Activated CD4-positive, alpha-beta T cell treated with anti-CD3 and anti-CD28 coated beads for 36 hours (primary cell): ENCODE results near the gene DHRS4. TPM values are rescaled to one million over a fixed set of nuclear protein-coding genes. Genes with fewer than 3 reads are reported as not detected.

Source experiments
- ATAC-seq: fragments of 200-7000 bp; cut with Tn5 transposase; one replicate; pipeline ENCODE4 v1.10.0; 2021; ENCODE audit warnings: mild to moderate bottlenecking, moderate library complexity
- CTCF ChIA-PET: fragments of 350-600 bp; sonication (Branson Sonifier 250); formaldehyde crosslinking; loops from one replicate; lab custom pipeline; 2021; ENCODE audit warnings: antibody characterized with exemption; lab: Charles Lee
- POLR2A ChIA-PET: fragments of 350-600 bp; sonication (Branson Sonifier 250); formaldehyde crosslinking; loops from one replicate; lab custom pipeline; 2021; ENCODE audit warnings: antibody characterized with exemption, inconsistent platforms; lab: Charles Lee
- DNase-seq: peaks from one replicate; pipeline ENCODE4 v3.0.0-alpha.2; 2020
- H3K27ac Mint-ChIP-seq: one replicate; pipeline ENCODE4 v1.8.0; 2021; ENCODE audit warnings: mixed read lengths
- H3K27me3 Mint-ChIP-seq: one replicate; pipeline ENCODE4 v1.8.0; 2021; ENCODE audit warnings: mixed read lengths
- H3K36me3 Mint-ChIP-seq: one replicate; pipeline ENCODE4 v1.8.0; 2021; ENCODE audit warnings: low read depth, mixed read lengths
- H3K4me1 Mint-ChIP-seq: one replicate; pipeline ENCODE4 v1.8.0; 2021; ENCODE audit warnings: mixed read lengths
- H3K4me3 Mint-ChIP-seq: one replicate; pipeline ENCODE4 v1.8.0; 2021; ENCODE audit warnings: mild to moderate bottlenecking, moderate library complexity, mixed read lengths
- H3K9me3 Mint-ChIP-seq: one replicate; pipeline ENCODE4 v1.8.0; 2021; ENCODE audit warnings: low read depth, mixed read lengths
- intact Hi-C, 2 experiments: fragments of 100-400 bp; cut with DNase I in 1 of 2; cut with micrococcal nuclease in 1 of 2; formaldehyde crosslinking; loops; one replicate each; pipeline versions ENCODE4 v1.14.2 to v1.15.1; 2022 to 2024; cut with DNase I, micrococcal nuclease
- total RNA-seq, 2 experiments: library from RNA; stranded (reverse); gene quantifications; one replicate each; pipeline ENCODE4 v1.2.3, GENCODE V29; 2021

DHRS4 gene
- total RNA-seq, 2 experiments from 2014 or later = 32.2 to 36.2 TPM

DNA sequence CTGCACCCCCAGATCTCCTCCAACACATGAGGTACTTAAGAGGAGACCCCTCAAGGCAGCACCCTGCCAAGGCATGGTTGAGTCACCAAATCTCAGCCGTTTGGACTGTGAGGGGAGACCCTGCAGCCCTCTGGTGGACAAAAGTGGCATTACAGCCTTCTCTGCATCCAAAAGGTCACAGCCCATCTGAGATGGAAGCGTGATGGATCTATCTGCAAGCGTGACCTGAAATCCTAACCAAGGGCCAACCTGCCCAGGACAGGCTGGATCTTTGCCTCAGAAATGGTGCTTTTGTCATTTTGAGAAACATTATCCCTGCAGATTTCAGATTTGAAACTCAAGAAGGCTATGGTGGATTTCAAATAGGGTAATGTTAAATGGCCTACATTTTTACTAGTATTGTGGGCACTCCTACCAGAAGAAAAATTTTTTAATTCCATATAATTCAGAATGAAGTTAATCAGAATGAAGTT lies 23.7 kb upstream of the DHRS4 start:
- Mint-ChIP-seq H3K27me3 (no peaks in the 10 kb centered on the region), H3K27ac (no peak overlapping the region), H3K4me1 (no peaks in the 10 kb centered on the region), H3K36me3 (no peaks in the 10 kb centered on the region), H3K9me3 (no peaks in the 10 kb centered on the region), H3K4me3 (no peak overlapping the region)
- ChIA-PET CTCF (interaction anchor here (0.8 to 4.7 kb wide), 12 partner anchors 13 to 341 kb away, joined by 3 to 34 read pairs (median 5); no protein-coding TSS in a partner anchor), POLR2A (no interaction called here)
- ATAC-seq (peak; percentile 91), DNase-seq (peak; percentile 91)
- intact Hi-C loops = loop anchor here (1.0 kb wide), 3 partner anchors 203 to 341 kb away; no protein-coding TSS in a partner anchor

DNA sequence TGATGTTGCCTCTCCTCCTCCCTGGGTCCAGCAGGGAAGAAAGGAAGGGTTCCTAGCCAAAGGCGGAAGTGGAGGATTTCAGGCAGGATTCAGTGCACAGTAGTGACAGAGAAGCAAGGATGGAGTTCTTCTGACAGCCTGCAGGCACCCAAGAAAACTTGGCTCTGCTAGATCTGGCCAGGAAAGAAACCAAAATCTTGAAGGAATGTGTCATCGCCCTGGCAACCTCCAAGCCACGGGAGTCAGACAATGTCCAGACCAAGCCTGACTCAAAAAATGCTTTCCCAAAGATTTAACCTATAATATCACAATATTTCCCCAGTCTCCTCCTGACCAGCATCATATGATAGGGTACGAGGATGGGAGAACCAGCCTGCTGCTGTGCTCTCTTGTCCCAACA lies 22.8 kb upstream of the DHRS4 start:
- no peak overlapping the region for H3K4me3 Mint-ChIP-seq
- CTCF ChIA-PET = interaction anchor here (0.6 to 4.7 kb wide), 15 partner anchors 14 to 342 kb away, joined by 3 to 34 read pairs (median 4); no protein-coding TSS in a partner anchor
- no peak overlapping the region for H3K27ac Mint-ChIP-seq
- H3K9me3 Mint-ChIP-seq = no peaks in the 10 kb centered on the region
- no peaks in the 10 kb centered on the region for H3K27me3 Mint-ChIP-seq
- no peaks in the 10 kb centered on the region for H3K36me3 Mint-ChIP-seq
- no peak for DNase-seq
- no peaks in the 10 kb centered on the region for H3K4me1 Mint-ChIP-seq
- intact Hi-C loops = no loop called here
- POLR2A ChIA-PET = no interaction called here
- ATAC-seq = no peak

DNA sequence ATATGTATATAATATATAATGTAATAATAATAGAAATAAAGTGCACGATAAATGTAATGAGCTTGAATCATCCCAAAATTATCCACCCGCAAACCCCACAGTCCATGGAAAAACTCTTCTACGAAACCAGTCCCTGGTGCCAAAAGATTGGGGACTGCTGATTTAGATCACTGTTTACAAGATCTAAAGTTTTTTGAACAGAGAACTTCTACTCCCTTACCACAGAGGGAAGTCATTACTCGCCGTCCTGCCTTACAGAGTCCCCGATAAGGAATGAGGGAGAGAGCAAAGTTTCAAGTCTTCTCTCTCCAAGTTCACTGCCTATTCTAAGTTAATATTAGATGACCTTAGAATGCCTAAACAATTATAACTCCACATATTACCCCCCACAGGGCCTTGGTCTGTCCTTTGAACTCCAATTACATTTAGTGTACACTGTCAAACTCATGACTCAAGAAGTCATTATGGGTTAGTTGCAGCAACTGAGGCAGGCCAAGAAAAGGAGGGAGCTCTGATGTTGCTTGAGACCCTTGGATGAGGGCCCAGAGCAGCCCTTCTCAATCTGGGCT lies 21.8 kb upstream of the DHRS4 start:
- ATAC-seq (no peak), DNase-seq (no peak)
- Mint-ChIP-seq H3K36me3 (no peaks in the 10 kb centered on the region), H3K4me3 (no peak overlapping the region), H3K4me1 (no peaks in the 10 kb centered on the region), H3K27me3 (no peaks in the 10 kb centered on the region), H3K9me3 (no peaks in the 10 kb centered on the region), H3K27ac (no peak overlapping the region)
- intact Hi-C loops = no loop called here
- ChIA-PET POLR2A (no interaction called here), CTCF (interaction anchor here (1.0 to 4.7 kb wide), 7 partner anchors 15 to 343 kb away, joined by 3 to 34 read pairs (median 7); no protein-coding TSS in a partner anchor)

DNA sequence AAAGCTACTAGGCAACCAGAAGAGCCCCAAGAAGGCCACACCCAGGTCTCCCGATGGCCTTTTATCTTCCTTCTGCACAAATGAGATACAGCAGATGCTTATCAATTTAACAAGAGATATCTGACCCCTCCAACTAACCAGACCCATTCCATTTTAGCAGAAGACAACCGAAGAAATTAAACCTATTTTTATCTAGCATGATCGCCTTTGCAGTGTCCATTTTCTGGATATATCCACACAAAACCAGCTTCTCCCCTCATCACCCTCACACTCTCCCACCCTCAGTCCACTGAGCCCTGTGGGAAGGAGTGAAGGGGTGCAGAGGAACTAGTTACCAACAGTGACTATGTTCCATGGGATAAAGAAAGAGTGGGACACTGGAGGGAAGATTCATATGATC lies 20.9 kb upstream of the DHRS4 start:
- intact Hi-C loops = no loop called here
- no peak for DNase-seq
- CTCF ChIA-PET = interaction anchor here (0.9 to 4.7 kb wide), 5 partner anchors 10 to 344 kb away, joined by 3 to 34 read pairs (median 5); no protein-coding TSS in a partner anchor
- ATAC-seq = no peak
- POLR2A ChIA-PET = no interaction called here
- Mint-ChIP-seq H3K36me3 (no peaks in the 10 kb centered on the region), H3K9me3 (no peaks in the 10 kb centered on the region), H3K27ac (no peak overlapping the region), H3K4me1 (no peaks in the 10 kb centered on the region), H3K4me3 (no peak overlapping the region), H3K27me3 (no peaks in the 10 kb centered on the region)

DNA sequence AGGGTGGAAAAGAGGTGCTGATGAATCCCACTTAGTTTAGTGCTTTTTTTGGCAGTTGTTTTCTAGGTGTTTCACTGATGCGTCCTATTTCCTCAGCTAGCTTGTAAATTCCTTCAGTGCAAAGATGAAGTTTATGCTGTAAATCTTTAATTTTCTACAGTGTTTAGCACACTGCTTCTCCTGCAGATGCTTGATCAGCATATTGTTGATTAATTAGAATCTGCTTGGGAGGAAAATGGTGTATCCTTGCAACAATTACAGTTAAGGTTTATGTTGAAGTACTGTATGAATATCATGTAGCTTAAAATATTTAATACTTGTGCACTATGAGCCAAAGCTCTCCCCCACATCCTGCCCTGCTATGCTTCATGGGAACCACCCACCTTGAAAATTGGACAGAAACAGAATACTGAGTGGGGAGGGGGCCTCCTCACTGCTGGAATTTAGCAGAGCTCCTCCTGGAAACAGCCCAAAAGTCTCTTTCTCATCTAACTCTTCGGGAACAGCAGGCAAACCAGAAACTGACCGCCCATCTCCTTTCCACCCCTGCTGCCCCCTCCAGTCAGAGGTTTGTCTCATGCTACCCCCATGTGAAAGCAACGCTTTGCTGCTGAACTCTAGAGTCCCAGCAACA lies 20.3 kb upstream of the DHRS4 start:
- no peak overlapping the region for H3K27ac Mint-ChIP-seq

DNA sequence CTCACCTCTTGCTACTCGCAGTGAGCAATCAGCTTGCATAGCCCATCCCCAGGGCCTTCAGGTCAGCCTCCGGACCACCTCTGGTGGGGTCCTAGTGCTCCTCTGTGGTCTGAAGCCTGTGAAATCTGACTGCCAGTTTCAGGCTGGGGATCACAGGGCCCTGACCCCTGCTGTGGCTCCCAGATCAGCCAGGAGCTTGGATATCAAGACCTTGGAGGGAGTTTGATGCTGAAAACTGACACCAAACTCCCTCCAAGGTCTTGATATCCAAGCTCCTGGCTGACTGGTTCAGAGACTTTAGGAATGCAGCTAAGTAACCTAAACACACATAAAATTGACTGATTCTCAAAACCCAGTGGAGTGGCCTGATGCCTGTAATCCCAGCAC lies 19.8 kb upstream of the DHRS4 start:
- no peak overlapping the region for H3K27ac Mint-ChIP-seq
- H3K36me3 Mint-ChIP-seq = no peaks in the 10 kb centered on the region
- H3K27me3 Mint-ChIP-seq = no peaks in the 10 kb centered on the region
- H3K9me3 Mint-ChIP-seq = no peaks in the 10 kb centered on the region
- DNase-seq (no peak), ATAC-seq (no peak)
- no peaks in the 10 kb centered on the region for H3K4me1 Mint-ChIP-seq
- intact Hi-C loops = no loop called here
- ChIA-PET POLR2A (no interaction called here), CTCF (interaction anchor here (0.6 to 4.7 kb wide), 4 partner anchors 11 to 381 kb away, joined by 3 to 34 read pairs (median 14); no protein-coding TSS in a partner anchor)
- no peak overlapping the region for H3K4me3 Mint-ChIP-seq

More for the DNA sequence above, 20.3 kb upstream of the DHRS4 start:
- no peak overlapping the region for H3K4me3 Mint-ChIP-seq
- no peaks in the 10 kb centered on the region for H3K36me3 Mint-ChIP-seq
- intact Hi-C loops = no loop called here
- ChIA-PET CTCF (interaction anchor here (0.6 to 4.7 kb wide), 7 partner anchors 9 to 381 kb away, joined by 3 to 34 read pairs (median 4); no protein-coding TSS in a partner anchor), POLR2A (no interaction called here)
- no peak for DNase-seq
- H3K9me3 Mint-ChIP-seq = no peaks in the 10 kb centered on the region
- no peak for ATAC-seq
- no peaks in the 10 kb centered on the region for H3K4me1 Mint-ChIP-seq
- no peaks in the 10 kb centered on the region for H3K27me3 Mint-ChIP-seq

DNA sequence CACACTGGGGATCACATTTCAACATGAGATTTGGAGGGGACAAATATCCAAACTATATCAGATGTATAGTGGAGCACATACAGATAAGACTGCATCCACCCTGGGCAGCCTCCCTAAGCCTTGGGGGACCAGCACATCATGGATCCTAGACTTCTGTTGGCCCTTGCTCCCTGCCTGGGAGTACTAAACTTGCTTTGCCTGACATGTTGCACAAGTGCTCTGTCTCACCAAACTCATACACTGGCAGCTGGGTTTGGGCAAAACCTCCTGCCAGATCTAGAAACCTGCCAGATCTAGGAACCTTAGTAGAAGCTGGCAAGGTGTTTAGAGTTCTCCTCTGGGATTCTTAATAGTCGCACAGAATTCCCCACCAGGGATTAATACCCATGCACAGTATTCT lies 18.4 kb upstream of the DHRS4 start:
- intact Hi-C loops = no loop called here
- no peak overlapping the region for H3K27ac Mint-ChIP-seq
- H3K4me3 Mint-ChIP-seq = no peak overlapping the region
- CTCF ChIA-PET = interaction anchor here (0.6 to 0.7 kb wide), 2 partner anchors 24 to 310 kb away, joined by 3 read pairs; no protein-coding TSS in a partner anchor
- no peaks in the 10 kb centered on the region for H3K4me1 Mint-ChIP-seq
- H3K9me3 Mint-ChIP-seq = no peaks in the 10 kb centered on the region
- H3K36me3 Mint-ChIP-seq = no peaks in the 10 kb centered on the region
- no peak for ATAC-seq
- no peaks in the 10 kb centered on the region for H3K27me3 Mint-ChIP-seq
- POLR2A ChIA-PET = no interaction called here
- DNase-seq = no peak

DNA sequence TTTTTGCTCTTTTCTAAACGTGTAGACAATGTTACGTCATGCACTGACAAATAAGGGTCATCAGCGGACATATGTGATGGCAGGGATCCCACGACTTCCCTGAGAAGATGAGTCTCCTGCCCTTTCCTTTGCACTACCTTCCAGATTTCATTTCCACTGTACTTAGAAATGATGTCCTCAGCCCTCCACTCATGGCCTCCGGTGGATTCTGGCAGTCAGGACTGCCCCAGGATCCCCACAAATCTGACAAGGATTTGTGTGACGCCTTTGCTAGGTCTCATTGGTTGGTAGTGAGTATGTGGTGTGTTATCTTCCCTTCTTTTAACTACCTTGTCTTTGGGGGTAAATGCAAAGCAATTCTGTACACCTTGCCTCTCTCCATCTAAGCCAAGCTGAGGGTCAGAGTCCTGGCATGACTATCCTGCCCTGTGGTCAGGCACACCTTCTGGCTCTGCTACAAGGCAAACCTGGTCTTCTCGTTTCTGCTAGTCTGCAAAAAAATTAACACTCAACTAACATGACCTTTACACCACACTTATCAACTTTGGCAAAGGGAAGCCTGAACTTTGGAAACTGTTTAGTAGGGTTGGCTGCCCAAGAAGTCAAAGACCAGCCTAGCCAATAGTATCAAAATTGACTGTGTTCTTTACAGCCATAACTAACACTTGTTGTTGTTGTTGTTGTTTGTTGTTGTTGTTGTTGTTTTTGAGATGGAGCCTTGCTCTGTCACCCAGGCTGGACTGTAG lies 17.3 kb upstream of the DHRS4 start:
- ChIA-PET POLR2A (no interaction called here), CTCF (interaction anchor here (0.6 kb wide), 1 partner anchor 641 kb away, joined by 4 read pairs; no protein-coding TSS in a partner anchor)
- Mint-ChIP-seq H3K27me3 (no peaks in the 10 kb centered on the region), H3K4me1 (no peaks in the 10 kb centered on the region), H3K36me3 (no peaks in the 10 kb centered on the region), H3K4me3 (no peak overlapping the region), H3K27ac (no peak overlapping the region), H3K9me3 (no peaks in the 10 kb centered on the region)
- ATAC-seq = no peak
- no peak for DNase-seq
- intact Hi-C loops = no loop called here

DNA sequence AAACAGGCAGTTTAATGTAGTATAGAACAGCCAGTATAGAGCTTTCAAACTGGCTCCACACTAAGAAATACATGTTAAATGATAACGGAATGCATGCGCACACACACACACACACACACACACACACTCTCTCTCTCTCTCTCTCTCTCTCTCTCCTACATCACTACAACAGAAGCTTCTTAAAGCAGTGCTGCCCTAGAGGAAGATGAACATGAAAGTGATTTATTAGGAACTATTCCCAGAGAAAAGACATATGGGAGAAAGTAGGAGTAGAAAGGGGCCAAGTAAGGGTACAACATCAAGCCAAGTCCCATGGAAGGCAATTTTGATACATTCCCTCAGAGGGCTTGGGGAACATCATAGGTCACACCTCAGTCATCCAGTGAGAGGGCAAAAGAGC lies 16.4 kb upstream of the DHRS4 start:
- no peaks in the 10 kb centered on the region for H3K27me3 Mint-ChIP-seq
- H3K36me3 Mint-ChIP-seq = no peaks in the 10 kb centered on the region
- POLR2A ChIA-PET = no interaction called here
- H3K4me1 Mint-ChIP-seq = no peaks in the 10 kb centered on the region
- no peak overlapping the region for H3K4me3 Mint-ChIP-seq
- H3K9me3 Mint-ChIP-seq = no peaks in the 10 kb centered on the region
- H3K27ac Mint-ChIP-seq = no peak overlapping the region
- CTCF ChIA-PET = interaction anchor here (0.6 to 0.9 kb wide), 3 partner anchors 41 to 642 kb away, joined by 3 to 4 read pairs (median 3); partner anchors contain the start of gene TGM1
- no peak for DNase-seq
- intact Hi-C loops = no loop called here
- ATAC-seq = no peak

DNA sequence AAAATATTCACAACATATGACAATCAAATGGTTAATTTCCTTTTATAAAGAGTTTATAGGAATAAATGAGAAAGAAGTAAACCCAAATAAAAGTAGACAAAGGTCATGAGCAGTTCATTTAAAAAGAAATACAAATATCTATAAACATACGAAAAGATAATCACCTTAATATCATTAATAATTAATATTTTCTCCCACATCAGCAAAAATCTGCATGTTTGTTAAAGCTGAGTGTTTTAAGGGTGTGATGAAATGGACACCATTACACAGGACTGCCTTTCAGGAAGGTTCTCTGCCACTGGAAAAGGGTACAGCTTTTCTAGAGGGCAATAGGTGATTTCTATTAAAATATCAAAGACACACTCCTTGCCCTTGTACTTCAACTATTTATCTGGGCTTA lies 14.7 kb upstream of the DHRS4 start:
- ATAC-seq = no peak
- no peak for DNase-seq
- no peaks in the 10 kb centered on the region for H3K36me3 Mint-ChIP-seq
- no peaks in the 10 kb centered on the region for H3K9me3 Mint-ChIP-seq
- intact Hi-C loops = no loop called here
- no peaks in the 10 kb centered on the region for H3K4me1 Mint-ChIP-seq
- POLR2A ChIA-PET = no interaction called here
- H3K4me3 Mint-ChIP-seq = no peak overlapping the region
- CTCF ChIA-PET = interaction anchor here (0.6 to 0.7 kb wide), 2 partner anchors 307 to 359 kb away, joined by 3 read pairs; no protein-coding TSS in a partner anchor
- no peak overlapping the region for H3K27ac Mint-ChIP-seq
- H3K27me3 Mint-ChIP-seq = no peaks in the 10 kb centered on the region

DNA sequence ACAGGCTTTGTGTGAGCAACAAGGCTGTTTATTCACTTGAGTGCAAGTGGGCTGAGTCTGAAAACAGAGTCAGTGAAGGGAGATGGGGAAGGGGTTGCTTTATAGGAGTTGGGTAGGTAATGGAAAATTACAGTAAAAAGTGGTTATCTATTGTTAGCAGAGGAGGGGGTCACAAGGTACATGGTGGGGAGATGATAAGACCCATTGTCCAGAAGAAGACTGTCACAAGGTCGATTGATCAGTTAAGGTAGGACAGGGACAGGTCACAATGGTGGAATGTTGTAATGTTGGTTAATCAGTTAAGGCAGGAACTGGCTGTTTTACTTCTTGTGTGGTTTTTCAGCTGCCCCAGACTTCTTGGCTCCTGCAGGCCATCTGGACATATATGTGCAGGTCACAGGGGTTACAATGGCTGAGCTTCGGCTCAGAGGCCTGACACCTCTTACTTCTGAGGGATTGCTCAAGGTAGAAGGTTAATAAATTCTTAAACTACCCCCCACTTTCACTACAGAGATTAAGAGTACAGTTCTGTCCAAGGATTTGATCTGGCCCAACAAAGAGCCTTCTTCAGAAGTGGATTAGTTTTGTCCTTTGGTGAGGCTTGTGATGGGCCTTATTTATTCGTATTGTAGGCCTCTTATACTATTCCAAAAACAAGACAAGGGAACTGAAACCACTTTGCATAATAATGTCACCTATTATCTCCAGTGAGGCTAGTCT lies 13.8 kb upstream of the DHRS4 start:
- Mint-ChIP-seq H3K9me3 (no peaks in the 10 kb centered on the region), H3K4me3 (no peak overlapping the region), H3K27me3 (no peaks in the 10 kb centered on the region), H3K4me1 (no peaks in the 10 kb centered on the region), H3K36me3 (no peaks in the 10 kb centered on the region), H3K27ac (no peak overlapping the region)
- ATAC-seq = no peak
- POLR2A ChIA-PET = no interaction called here
- intact Hi-C loops = no loop called here
- no peak for DNase-seq
- CTCF ChIA-PET = interaction anchor here (0.7 kb wide), 1 partner anchor 308 kb away, joined by 3 read pairs; no protein-coding TSS in a partner anchor
